GM21529 (cell line): ENCODE data around the gene CHD3.

Experiments
- ATAC-seq: cut with Tn5 transposase; IDR thresholded peaks from one replicate; pipeline ENCODE4 v1.9.1; 2021; ENCODE audit not compliant: unreplicated experiment

The CHD3 gene

DNA sequence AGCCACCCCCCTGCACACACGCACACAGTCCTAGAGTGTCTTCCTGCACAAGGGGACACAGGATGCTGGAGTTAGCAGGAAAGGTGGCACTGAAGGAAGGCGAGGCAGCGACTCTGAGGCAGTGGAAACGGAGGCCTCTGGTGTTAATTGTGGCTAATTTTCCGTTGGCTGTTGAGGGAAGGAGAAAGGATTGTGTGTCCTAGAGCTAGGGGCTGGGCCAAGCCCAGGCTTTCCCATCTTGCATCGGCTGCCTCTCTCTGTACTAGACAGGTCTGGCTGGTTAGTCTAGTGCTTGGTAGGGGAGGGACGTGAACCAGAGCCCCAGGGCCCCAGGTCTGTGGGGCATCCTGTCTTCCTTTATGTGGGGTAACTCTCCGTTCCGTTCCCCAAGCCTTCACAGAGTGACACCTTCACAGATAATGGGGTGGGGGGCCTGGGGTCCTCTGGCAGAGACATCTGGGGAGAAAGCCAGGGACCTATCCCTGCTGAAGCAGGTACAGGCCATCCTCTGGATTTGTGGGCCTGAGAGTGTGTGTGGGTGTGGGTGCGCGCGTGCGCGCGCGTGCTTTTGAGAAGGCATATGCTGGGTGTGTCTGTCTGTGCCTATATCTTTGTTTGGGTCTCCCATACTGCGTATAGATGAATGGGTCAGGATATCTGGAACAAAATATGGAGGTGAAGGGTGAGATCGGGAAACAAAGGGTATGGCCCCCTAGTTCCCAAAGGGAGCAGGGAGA lies at the start of gene CHD3:
Gene CHD3 (plus strand): TSS at position 606 of the 737 bp plus-strand sequence. CDS start 212 bp downstream, outside the sequence.
- no peak for ATAC-seq

DNA sequence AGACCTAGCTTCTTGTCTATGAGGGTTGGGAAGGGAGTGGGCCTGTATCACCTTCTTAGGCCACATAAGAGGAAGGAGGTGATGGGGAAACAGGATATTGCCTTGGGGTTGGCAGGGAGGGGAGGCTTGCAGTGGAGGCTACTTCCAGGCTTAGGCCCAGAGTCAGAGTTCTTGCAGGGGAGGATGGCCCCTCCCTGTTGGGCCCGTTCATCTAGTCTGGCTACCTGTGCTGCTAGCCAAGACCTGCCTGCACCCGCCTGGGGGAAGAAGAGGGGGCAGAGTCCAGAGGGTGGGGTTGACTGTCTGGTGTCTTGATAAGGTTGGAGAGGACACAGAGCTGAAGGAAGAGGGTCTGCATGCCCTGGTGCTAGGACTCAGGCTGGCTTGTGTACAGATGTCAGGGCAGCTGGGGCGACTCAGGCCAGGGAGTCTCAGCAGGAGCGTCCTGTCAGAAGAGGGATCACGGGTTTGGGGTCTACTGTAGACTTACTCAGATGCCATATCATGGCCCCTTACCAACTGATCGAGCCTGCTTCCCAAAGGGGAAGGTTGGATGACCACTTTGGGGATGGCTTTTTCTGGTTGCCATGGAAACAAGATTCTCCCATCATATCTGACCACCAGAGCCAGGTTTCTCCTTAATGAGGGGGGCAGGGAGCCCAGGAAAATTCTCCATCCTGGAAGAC lies 49.3 kb upstream of the CHD3 start:
- no peak for ATAC-seq

DNA sequence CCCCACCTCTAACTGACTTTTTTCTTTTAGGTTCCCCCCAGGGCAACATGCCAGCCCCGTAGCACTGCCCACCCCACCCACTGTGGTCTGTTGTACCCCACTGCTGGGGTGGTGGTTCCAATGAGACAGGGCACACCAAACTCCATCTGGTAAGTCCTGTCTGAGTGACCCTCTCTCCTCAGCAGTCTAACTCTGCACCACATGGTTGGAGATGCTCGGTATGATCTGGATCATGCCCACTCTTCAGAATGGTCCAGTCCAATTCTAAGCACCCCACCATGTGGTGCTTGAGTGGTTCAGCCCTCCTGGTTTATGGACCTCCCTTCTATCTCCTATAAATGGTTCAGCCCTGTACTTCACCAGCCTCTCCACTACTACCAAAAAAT lies 48.7 kb upstream of the CHD3 start:
- no peak for ATAC-seq

DNA sequence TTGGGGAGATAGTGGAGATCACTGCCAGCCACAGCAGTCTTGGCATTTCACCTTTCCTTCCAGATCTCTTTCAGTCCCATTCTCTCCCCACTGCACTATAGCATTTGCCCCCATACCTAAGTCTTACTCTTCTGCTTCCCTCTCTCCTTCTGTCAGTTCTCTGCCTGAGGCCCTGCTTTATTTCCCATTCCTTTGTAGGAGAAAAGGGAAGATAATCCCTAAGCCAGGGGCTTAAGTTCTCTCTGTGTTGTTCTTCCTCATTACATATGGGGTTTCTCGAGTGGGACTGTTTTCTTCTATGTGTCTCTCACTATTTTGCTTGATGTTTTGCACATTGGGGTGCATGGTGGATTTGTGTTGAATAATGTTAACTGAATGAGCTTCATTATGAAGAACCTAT lies 48.1 kb upstream of the CHD3 start:
- no peak for ATAC-seq

DNA sequence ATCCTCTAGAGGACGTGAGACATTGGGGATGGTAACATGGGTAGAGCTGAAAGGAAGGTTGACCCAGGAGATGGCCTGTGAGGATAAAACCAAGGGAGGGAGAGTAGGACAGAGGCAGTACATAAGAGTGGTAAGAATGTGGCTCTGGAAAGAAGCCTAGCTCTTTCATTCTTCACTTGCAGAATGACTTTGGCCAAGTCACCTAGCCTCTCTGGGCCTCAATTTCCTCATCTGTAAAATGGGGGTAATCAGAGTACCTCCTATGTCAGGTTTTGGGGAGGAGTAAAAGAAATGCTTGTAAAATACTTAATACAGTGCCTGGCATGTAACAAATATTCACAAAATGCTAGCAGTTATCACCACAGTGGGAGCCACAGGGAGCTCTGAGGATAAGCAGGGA lies 47.7 kb upstream of the CHD3 start:
- no peak for ATAC-seq

DNA sequence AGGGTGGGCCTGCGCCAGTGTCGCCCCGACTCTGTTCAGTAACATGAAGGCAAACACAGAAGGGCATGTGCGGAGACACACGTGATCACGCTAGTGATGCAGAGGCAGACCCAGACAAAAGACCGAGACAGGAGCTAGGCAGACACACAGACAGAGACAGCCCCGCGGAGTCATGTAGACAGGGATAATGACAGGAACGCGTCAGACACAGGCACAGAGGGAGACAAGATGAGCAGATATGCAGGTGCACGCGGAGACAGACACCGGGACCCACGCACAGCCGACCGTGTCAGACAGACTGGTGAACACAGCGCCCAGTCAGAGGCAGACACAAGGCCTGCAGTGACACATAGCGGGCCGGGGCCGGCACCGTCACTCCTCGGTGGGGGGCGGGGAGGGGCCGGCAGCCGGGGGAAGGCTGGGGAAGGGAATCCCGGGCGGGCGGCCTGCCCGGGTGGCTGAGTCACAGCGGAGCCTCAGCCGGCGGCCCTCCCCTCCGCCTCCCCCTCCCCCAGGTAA lies 47.1 kb upstream of the CHD3 start:
- ATAC-seq: peak; percentile 13

DNA sequence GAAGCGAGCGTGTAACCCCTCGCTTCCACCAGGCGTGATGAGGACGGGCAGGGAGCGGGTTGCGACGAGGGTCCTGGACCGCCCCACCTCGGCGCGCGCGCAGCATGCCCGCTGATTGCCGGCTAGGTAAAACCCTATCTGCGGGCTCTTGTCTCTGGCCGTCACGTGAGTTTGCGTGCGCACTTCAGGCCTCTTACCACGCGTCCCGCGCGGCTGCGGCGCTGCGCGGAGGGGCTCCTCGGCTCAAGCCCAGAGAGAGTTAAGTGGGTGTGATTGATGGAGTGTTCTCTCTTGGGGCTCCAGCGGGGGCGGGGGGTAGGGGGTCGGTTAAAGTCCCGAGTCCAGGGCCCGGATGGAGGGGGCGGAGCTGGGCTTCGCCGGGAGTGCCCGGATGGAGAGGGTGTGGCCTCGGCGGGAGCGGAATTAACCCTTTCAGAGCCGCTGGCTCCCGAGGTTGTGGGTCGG lies 46.6 kb upstream of the CHD3 start:
- peak; percentile 14 for ATAC-seq

DNA sequence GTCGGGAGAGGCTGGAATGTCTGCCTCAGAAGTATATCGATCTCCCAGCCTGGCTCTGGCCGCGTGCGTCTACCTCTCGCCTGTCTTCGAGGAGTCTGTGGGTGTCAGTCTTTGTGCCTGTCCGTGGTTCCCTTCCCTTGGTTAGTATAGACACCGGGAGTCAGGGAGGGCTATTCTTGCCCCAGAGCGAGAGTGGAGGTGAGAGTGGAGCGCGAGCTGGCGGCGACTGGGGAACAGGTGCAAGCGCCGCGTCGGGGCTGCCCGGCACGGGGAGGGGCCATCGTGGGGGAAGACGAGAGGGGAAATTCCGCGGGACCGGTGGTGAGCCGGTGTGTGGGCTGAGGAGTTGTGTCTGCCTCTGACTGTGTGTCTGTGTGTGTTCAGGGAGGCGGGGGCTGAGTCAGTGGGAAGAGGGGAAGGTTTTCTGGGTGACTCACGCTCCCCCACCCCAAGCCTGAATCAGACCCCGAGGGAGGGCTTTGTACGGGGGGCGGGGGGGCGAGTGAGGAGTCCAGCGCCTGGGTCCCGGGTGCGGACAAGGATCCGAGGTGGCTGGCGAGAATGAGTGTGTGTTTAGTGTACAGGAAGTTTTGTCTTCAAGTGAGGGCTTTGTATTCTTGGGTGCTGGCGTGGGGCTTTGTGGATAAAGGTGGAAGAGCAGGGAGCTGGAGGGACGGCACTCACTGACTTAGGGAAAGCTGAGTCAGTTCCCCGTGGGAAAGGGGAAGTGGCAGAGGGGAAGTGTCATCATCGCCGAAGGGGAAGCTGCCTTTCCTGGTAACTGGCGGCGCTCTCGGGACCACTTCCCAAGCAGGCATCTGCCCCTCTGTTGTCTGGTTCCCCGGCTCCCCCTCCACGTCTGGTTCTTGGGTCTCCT lies 46.0 kb upstream of the CHD3 start:
- peak; percentile 23 for ATAC-seq

DNA sequence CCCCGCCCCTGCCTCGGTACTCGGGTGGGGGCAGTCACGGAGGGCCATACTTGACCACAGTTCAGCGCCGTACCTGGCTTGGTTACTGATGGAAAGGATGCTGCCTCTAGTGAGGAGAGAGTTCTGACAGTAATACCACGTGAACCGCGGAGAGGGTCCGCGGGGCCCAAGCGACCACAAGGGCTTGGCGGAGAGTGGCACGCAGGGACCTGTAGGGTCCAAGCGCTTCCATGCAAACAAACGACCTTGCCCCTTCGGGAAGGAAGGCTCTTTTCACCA lies 45.4 kb upstream of the CHD3 start:
- no peak for ATAC-seq

DNA sequence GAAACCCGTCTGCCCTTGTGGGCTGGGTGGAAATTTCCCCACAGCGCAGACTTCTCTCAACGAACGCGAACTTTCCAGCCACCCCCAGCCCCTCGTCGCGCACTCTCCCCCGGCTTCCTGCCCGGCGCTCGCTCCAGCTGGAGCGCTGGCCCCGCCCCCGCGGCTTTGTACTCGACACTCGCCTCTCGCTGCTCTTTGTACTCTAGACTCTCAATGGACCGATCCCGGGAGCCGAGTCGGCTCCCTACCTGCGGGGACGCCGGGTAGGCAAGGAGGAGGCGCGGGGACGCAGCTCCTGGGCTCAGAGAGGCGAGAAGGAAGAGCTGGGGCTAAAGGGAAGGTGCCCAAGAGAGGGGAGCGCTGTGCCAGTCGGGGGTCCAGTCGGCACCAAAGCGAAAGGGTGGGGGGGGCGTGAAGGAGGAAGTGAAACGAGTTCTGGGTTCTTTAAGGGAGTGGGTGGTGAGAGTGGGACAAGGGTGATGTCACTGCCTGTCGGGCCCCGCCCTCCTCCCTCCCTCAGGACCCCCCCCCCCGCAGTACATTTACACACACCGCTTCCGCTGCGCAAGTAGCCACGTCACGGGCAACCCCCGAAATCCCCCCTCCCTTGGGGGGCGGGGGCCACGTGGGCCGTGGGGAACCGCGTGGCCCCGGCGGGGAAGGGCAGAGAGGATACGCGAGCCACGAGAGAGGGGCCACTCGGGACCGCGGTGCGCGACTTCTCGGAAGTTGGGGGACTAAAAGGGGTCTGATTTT lies 44.9 kb upstream of the CHD3 start:
- peak; percentile 33 for ATAC-seq

DNA sequence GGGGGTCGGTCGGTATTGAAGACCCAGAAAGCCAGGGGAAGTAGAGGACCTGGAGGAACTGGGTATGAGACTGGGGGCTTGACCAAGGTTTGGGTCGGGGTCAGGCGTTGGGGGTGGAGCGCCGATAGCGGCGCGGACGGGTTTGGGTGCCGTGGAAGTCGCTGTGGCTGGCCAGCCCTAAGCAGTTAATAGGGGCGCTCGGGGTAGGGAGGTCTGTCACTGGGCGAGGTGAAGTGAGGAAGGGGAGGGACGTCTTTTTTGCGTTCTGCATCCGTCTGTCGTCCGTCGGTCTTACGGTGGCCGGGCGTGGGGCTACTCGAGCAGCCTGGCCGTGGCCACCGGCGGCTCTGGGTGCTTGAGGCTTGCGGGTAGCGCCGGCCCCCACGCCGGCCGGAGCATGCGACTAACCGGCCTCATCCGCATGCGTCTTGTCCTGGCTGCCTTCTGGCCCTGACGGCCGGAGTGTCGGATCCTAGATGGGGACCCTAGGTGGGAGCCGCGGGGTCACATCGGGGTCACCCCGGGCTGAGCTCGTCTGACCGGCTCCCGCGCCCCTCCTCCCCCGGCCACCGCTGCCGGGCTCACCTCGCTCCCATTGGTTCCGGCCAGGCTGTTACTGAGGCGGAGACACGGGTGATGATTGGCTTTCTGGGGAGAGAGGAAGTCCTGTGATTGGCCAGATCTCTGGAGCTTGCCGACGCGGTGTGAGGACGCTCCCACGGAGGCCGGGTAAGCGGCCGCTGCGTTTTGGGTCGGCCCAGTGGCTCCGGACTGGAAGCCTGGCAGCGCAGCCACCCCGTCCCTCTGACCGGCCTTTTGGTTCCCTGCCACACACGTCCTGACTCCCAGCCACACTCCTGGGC lies 44.1 kb upstream of the CHD3 start:
- peak; percentile 34 for ATAC-seq

DNA sequence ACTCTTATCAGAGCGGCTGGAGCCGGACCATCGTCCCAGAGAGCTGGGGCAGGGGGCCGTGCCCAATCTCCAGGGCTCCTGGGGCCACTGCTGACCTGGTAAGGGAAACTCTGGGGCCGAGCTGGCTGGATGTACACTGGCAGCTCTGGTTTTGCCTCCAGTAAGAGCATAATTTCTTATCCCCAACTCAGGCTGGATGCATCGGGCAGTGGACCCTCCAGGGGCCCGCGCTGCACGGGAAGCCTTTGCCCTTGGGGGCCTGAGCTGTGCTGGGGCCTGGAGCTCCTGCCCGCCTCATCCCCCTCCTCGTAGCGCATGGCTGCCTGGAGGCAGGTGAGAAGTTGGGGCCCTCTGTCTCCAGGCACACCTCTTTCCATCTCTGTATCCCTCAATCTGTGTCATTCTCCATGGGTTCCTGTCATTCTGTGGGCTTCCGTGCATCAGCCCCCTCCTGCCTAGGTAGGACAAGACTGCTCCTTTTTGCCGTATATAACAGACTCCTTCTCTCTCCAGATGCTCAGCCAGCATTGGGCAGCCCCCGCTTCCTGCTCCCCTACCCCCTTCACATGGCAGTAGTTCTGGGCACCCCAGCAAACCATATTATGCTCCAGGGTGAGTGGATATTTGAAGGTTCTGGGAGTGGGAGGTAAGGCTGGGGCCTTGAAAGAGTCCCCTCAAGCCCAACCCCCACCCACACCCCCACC lies 43.1 kb upstream of the CHD3 start:
- ATAC-seq: no peak

DNA sequence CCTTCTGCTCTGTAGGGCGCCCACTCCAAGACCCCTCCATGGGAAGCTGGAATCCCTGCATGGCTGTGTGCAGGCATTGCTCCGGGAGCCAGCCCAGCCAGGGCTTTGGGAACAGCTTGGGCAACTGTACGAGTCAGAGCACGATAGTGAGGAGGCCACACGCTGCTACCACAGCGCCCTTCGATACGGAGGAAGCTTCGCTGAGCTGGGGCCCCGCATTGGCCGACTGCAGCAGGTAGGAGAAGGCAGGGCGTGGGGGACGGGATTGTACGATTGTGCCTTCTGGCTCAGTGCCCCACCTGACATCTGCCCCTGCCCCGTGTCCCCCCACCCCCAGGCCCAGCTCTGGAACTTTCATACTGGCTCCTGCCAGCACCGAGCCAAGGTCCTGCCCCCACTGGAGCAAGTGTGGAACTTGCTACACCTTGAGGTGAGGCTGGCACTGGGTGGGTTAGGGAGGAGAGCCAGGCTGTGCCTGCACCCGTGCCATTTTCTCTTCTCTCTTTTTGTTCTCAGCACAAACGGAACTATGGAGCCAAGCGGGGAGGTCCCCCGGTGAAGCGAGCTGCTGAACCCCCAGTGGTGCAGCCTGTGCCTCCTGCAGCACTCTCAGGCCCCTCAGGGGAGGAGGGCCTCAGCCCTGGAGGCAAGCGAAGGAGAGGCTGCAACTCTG lies 42.4 kb upstream of the CHD3 start:
- ATAC-seq: no peak

DNA sequence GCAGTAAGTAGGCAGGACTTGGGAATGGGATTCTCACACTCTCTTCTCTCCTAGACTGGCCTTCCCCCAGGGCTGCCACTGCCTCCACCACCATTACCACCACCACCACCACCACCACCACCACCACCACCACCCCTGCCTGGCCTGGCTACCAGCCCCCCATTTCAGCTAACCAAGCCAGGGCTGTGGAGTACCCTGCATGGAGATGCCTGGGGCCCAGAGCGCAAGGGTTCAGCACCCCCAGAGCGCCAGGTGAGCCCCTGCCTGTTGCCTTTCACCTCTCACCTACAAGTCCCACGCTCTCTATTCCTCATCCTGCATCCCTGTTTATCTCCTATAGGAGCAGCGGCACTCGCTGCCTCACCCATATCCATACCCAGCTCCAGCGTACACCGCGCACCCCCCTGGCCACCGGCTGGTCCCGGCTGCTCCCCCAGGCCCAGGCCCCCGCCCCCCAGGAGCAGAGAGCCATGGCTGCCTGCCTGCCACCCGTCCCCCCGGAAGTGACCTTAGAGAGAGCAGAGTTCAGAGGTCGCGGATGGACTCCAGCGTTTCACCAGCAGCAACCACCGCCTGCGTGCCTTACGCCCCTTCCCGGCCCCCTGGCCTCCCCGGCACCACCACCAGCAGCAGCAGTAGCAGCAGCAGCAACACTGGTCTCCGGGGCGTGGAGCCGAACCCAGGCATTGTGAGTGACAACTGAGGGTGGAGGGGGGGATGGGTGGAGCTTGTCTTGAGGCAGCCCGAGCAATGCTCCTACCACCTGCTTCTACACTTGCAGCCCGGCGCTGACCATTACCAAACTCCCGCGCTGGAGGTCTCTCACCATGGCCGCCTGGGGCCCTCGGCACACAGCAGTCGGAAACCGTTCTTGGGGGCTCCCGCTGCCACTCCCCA lies 41.6 kb upstream of the CHD3 start:
- ATAC-seq: no peak

DNA sequence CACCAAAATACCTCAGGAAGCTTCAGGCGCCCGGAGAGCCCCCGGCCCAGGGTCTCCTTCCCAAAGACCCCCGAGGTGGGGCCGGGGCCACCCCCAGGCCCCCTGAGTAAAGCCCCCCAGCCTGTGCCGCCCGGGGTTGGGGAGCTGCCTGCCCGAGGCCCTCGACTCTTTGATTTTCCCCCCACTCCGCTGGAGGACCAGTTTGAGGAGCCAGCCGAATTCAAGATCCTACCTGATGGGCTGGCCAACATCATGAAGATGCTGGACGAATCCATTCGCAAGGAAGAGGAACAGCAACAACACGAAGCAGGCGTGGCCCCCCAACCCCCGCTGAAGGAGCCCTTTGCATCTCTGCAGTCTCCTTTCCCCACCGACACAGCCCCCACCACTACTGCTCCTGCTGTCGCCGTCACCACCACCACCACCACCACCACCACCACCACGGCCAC lies 40.4 kb upstream of the CHD3 start:
- no peak for ATAC-seq

DNA sequence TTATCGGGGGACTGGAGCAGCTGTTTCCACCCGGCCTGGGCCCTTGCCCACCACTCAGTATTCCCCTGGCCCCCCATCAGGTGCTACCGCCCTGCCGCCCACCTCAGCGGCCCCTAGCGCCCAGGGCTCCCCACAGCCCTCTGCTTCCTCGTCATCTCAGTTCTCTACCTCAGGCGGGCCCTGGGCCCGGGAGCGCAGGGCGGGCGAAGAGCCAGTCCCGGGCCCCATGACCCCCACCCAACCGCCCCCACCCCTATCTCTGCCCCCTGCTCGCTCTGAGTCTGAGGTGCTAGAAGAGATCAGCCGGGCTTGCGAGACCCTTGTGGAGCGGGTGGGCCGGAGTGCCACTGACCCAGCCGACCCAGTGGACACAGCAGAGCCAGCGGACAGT lies 39.9 kb upstream of the CHD3 start:
- ATAC-seq: no peak

DNA sequence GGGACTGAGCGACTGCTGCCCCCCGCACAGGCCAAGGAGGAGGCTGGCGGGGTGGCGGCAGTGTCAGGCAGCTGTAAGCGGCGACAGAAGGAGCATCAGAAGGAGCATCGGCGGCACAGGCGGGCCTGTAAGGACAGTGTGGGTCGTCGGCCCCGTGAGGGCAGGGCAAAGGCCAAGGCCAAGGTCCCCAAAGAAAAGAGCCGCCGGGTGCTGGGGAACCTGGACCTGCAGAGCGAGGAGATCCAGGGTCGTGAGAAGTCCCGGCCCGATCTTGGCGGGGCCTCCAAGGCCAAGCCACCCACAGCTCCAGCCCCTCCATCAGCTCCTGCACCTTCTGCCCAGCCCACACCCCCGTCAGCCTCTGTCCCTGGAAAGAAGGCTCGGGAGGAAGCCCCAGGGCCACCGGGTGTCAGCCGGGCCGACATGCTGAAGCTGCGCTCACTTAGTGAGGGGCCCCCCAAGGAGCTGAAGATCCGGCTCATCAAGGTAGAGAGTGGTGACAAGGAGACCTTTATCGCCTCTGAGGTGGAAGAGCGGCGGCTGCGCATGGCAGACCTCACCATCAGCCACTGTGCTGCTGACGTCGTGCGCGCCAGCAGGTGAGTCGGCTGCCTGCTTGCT lies 39.3 kb upstream of the CHD3 start:
- no peak for ATAC-seq
